GM12878 (cell line): Measurements from ENCODE around the gene ADGRB2. TPM values are rescaled to one million over a fixed set of nuclear protein-coding genes. Genes with fewer than 3 reads are reported as not detected.

Source experiments
- ATAC-seq: fragments of 200-7000 bp; cut with Tn5 transposase; 3 replicates; pipeline ENCODE4 v1.9.1; 2020; ENCODE audit warnings: mild to moderate bottlenecking, moderate library complexity
- BruUV-seq: library from RNA; stranded (reverse); fragments of 400-500 nt; replicated peaks from 2 replicates; lab custom pipeline; 2021; lab: Mats Ljungman, UMichigan
- CTCF ChIA-PET: fragments of 300-600 bp; sonication (Branson Sonifier 250); formaldehyde crosslinking; extraction: SDS; loops from one replicate; lab custom pipeline; 2021; ENCODE audit warnings: inconsistent platforms; lab: Yijun Ruan, JAX
- POLR2A ChIA-PET: fragments of 350-600 bp; formaldehyde crosslinking; extraction: SDS; loops from one replicate; lab custom pipeline; 2021; ENCODE audit warnings: inconsistent platforms; lab: Charles Lee
- RAD21 ChIA-PET: fragments of 300-600 bp; sonication (Branson Sonifier 250); formaldehyde crosslinking; loops from one replicate; lab custom pipeline; 2023; ENCODE audit warnings: antibody characterized with exemption; ENCODE audit not compliant: unreplicated experiment; lab: Charles Lee
- SMC1A ChIA-PET: fragments of 300-600 bp; sonication (Branson Sonifier 250); formaldehyde crosslinking; loops from one replicate; lab custom pipeline; 2023; ENCODE audit not compliant: unreplicated experiment, uncharacterized antibody; lab: Charles Lee
- DNase-seq: peaks from one replicate; pipeline ENCODE4 v3.0.0-alpha.2; 2011; ENCODE audit warnings: low read depth, low spot score
- FAIRE-seq: peaks from 3 replicates; lab custom pipeline; 2011; peaks lifted over from hg19 to GRCh38; lab: Jason Lieb, UNC
- H2AFZ ChIP-seq: 2 replicates; pipeline ENCODE4 v1.6.0; 2011; ENCODE audit warnings: low read depth, low read length, control low read depth; ENCODE audit not compliant: control insufficient read depth
- H3K27ac ChIP-seq: 2 replicates; pipeline ENCODE4 v1.5.1; 2011; ENCODE audit warnings: control low read depth; ENCODE audit not compliant: control insufficient read depth, insufficient read depth
- H3K27me3 ChIP-seq, 2 experiments: replicated peaks in 1 of 2; 2 replicates each; pipeline versions ENCODE4 v1.6.0 to v1.6.1; 2011; ENCODE audit warnings: low read length in 1 of 2; ENCODE audit not compliant: control insufficient read depth in 2 of 2, insufficient read depth in 2 of 2
- H3K36me3 ChIP-seq, 2 experiments: 2 replicates each; pipeline ENCODE4 v1.5.1; 2011; ENCODE audit warnings: low read length in 1 of 2; ENCODE audit not compliant: control insufficient read depth in 2 of 2, insufficient read depth in 2 of 2
- H3K4me1 ChIP-seq: 2 replicates; pipeline ENCODE4 v1.6.1; 2011; ENCODE audit warnings: mild to moderate bottlenecking, low read length, moderate library complexity, mixed read lengths; ENCODE audit not compliant: control insufficient read depth, insufficient read depth
- H3K4me2 ChIP-seq: 2 replicates; pipeline ENCODE4 v1.6.0; 2011; ENCODE audit warnings: control low read depth; ENCODE audit not compliant: control insufficient read depth, insufficient read depth
- H3K4me3 ChIP-seq: fragments of 200-600 bp; sonication (generic); 2 replicates; pipeline ENCODE4 v1.5.1; 2016
- H3K79me2 ChIP-seq: 2 replicates; pipeline ENCODE4 v1.6.0; 2011; ENCODE audit warnings: low read length; ENCODE audit not compliant: control insufficient read depth, insufficient read depth
- H3K9ac ChIP-seq: 2 replicates; pipeline ENCODE4 v1.8.0; 2011; ENCODE audit warnings: low read length, control low read depth, mixed read lengths; ENCODE audit not compliant: control insufficient read depth, insufficient read depth
- H3K9me3 ChIP-seq: replicated peaks from 3 replicates; pipeline ENCODE4 v1.5.1; 2011; ENCODE audit warnings: mild to moderate bottlenecking, low read length; ENCODE audit not compliant: control insufficient read depth, insufficient read depth
- H4K20me1 ChIP-seq: 2 replicates; pipeline ENCODE4 v1.6.0; 2011; ENCODE audit not compliant: control insufficient read depth, insufficient read depth
- ATF7 ChIP-seq: fragments of 450-650 bp; IDR thresholded peaks from 2 replicates; pipeline ENCODE4 v1.6.1; 2016; ENCODE audit warnings: low read depth, mild to moderate bottlenecking
- SMAD1 ChIP-seq: fragments of 450-650 bp; IDR thresholded peaks from 2 replicates; pipeline ENCODE4 v1.6.1; 2018; ENCODE audit warnings: mild to moderate bottlenecking, low read depth; ENCODE audit not compliant: partially characterized antibody
- SMARCA5 ChIP-seq: fragments of 450-650 bp; IDR thresholded peaks from 2 replicates; pipeline ENCODE4 v1.6.1; 2017; ENCODE audit warnings: mild to moderate bottlenecking
- SPI1 ChIP-seq: IDR thresholded peaks from 2 replicates; pipeline ENCODE4 v1.6.1; 2011; ENCODE audit warnings: low read depth, mild to moderate bottlenecking, low read length, moderate library complexity, borderline replicate concordance; ENCODE audit not compliant: insufficient read depth
- SUZ12 ChIP-seq: fragments of 200-600 bp; sonication (generic); IDR thresholded peaks from one replicate; pipeline ENCODE4 v1.6.1; 2018; ENCODE audit warnings: antibody characterized with exemption, mild to moderate bottlenecking; ENCODE audit not compliant: unreplicated experiment
- TAF1 ChIP-seq: IDR thresholded peaks from 2 replicates; pipeline ENCODE4 v1.6.1; 2011; ENCODE audit warnings: mild to moderate bottlenecking, low read depth, low read length, borderline replicate concordance
- ZNF274 ChIP-seq: IDR thresholded peaks from one replicate; pipeline ENCODE4 v1.8.0; 2011; ENCODE audit not compliant: insufficient read length, insufficient read depth
- ZSCAN29 ChIP-seq: fragments of 450-650 bp; IDR thresholded peaks from 2 replicates; pipeline ENCODE4 v1.6.1; 2017; ENCODE audit warnings: mild to moderate bottlenecking, moderate library complexity
- WGBS: methylation state at CpG from one replicate; pipeline ENCODE4 v1.1.6; 2016; ENCODE audit warnings: low lambda C conversion rate; ENCODE audit not compliant: insufficient replicate concordance, insufficient coverage; ENCODE audit errors: missing lambda C conversion rate; 5-methylcytosine and 5-hydroxymethylcytosine counted together
- in situ Hi-C: fragments of 300-500 bp; cut with MboI; formaldehyde crosslinking; loops from 9 replicates; pipeline ENCODE4 v1.14.3; 2018; ENCODE audit warnings: mixed read lengths
- intact Hi-C: fragments of 100-400 bp; cut with micrococcal nuclease; formaldehyde crosslinking; loops from one replicate; pipeline ENCODE4 v1.14.2; 2022; ENCODE audit not compliant: unreplicated experiment
- polyA plus RNA-seq, 11 experiments: library from polyadenylated mRNA; depleted of rRNA in 4 of 11; unstranded in 6 of 11; stranded (reverse) in 5 of 11; fragments of >200 nt; fragmentation: Nextera tagmentation in 4 of 11; fragmentation: Illumina TruSeq in 1 of 11; extraction: Ambion mirVana in 4 of 11; extraction: Trizol in 1 of 11; gene quantifications; 1 replicate in 1 of 11; 2 replicates in 10 of 11; pipeline versions ENCODE4 v1.2.1 to v1.2.3, GENCODE V29; 2011 to 2016; ENCODE audit warnings: inconsistent platforms in 2 of 11, missing spikeins in 2 of 11, low read depth in 1 of 11
- total RNA-seq, 4 experiments: library from RNA; depleted of rRNA in 3 of 4; stranded (reverse); fragments of >200 nt in 3 of 4; fragmentation: Illumina TruSeq in 1 of 4; extraction: Trizol in 1 of 4; gene quantifications; 2 replicates each; pipeline versions ENCODE4 v1.2.1 to v1.2.3, GENCODE V29; 2013 to 2021
- TF ChIP-seq, protein P1 (sequence below): IDR thresholded peaks from 2 replicates; pipeline ENCODE4 v1.6.1; 2011; ENCODE audit warnings: low read depth, mild to moderate bottlenecking, low read length, moderate library complexity, borderline replicate concordance; ENCODE audit errors: extremely low read depth
- TF ChIP-seq, protein P2 (sequence below): fragments of 450-650 bp; IDR thresholded peaks from 2 replicates; pipeline ENCODE4 v1.6.1; 2016; ENCODE audit warnings: mild to moderate bottlenecking
- TF ChIP-seq, protein P3 (sequence below): IDR thresholded peaks from 2 replicates; pipeline ENCODE4 v1.6.1; 2011; ENCODE audit warnings: low read depth, low read length, improper control_type of control experiment, borderline replicate concordance
- TF ChIP-seq, protein P4 (sequence below): fragments of 450-650 bp; IDR thresholded peaks from 2 replicates; pipeline ENCODE4 v1.6.1; 2017; ENCODE audit warnings: mild to moderate bottlenecking, low read depth, inconsistent platforms; ENCODE audit not compliant: poor library complexity, severe bottlenecking
- TF ChIP-seq, protein P5 (sequence below): fragments of 150-350 bp; IDR thresholded peaks from 2 replicates; pipeline ENCODE4 v1.6.1; 2016; ENCODE audit warnings: low read depth, low read length
- TF ChIP-seq, protein P6 (sequence below): fragments of 450-650 bp; IDR thresholded peaks from 2 replicates; pipeline ENCODE4 v1.6.1; 2016; ENCODE audit warnings: mild to moderate bottlenecking

Gene ADGRB2
- total and polyA plus RNA-seq, 10 of the 15 experiments (the other 5 are each of a cell fraction or from before 2014, with no cell fraction given) = 0.11 to 0.33 (median 0.18) TPM; not detected in 4

DNA sequence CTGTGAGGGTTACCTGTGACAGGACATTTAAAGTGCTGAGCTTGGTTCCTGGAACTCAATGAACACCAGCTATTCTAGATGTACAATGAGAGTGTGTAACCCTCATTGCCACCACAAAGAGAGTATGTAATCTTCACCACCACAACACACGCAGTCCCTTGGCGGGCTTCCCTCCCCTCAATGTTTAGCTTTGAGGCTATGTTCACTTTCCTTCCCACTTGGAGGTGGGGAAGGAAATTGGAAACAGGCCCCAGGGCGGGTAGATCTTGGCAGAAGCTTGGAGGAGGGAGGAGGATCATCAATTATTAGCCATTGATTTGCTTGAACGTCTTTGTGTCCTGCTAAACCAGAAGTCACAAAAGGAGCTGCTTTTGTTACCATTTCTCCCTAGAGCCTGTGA is 52.1 kb downstream of the ADGRB2 start:
- H2AFZ ChIP-seq = no peak overlapping the region
- H3K79me2 ChIP-seq = no peaks in the 10 kb centered on the region
- H3K27me3 ChIP-seq = peaks cover 0 to 3% of the 10 kb centered on the region in 2 experiments; a peak in 1 of 4 replicates
- H3K4me2 ChIP-seq = no peak overlapping the region
- ChIA-PET RAD21 (interaction anchor here (0.9 to 2.2 kb wide), 4 partner anchors 12 to 77 kb away, joined by 3 to 11 read pairs (median 5); no protein-coding TSS in a partner anchor), CTCF (interaction anchor here (1.0 to 6.9 kb wide), 8 partner anchors 34 to 317 kb away, joined by 3 to 70 read pairs (median 4); no protein-coding TSS in a partner anchor), SMC1A (interaction anchor here (1.0 to 2.6 kb wide), 8 partner anchors 11 to 351 kb away, joined by 3 to 12 read pairs (median 4); no protein-coding TSS in a partner anchor), POLR2A (interaction anchor here (1.6 kb wide), 1 partner anchor 71 kb away, joined by 3 read pairs; no protein-coding TSS in a partner anchor)
- no peaks in the 10 kb centered on the region for H4K20me1 ChIP-seq
- H3K36me3 ChIP-seq = no peaks in the 10 kb centered on the region
- peaks cover 15% of the 10 kb centered on the region for H3K4me1 ChIP-seq
- FAIRE-seq (no peak), DNase-seq (no peak), ATAC-seq (no peak)
- no peak overlapping the region for H3K27ac ChIP-seq
- no TSS peak for BruUV-seq
- intact Hi-C loops (no loop called here), in situ Hi-C loops (no loop called here)
- 39% methylated on average over 4 of the region's 4 CpGs for WGBS
- no peak overlapping the region for H3K9ac ChIP-seq
- no peaks in the 10 kb centered on the region for H3K9me3 ChIP-seq
- H3K4me3 ChIP-seq = no peak overlapping the region
- TF ChIP-seq SUZ12 (no peak), SMAD1 (no peak), ATF7 (no peak), SMARCA5 (no peak), SPI1 (no peak), ZNF274 (no peak), TAF1 (no peak), ZSCAN29 (no peak)
- TF ChIP-seq, protein P1, sequence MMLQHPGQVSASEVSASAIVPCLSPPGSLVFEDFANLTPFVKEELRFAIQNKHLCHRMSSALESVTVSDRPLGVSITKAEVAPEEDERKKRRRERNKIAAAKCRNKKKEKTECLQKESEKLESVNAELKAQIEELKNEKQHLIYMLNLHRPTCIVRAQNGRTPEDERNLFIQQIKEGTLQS = no peak
- TF ChIP-seq, protein P2, sequence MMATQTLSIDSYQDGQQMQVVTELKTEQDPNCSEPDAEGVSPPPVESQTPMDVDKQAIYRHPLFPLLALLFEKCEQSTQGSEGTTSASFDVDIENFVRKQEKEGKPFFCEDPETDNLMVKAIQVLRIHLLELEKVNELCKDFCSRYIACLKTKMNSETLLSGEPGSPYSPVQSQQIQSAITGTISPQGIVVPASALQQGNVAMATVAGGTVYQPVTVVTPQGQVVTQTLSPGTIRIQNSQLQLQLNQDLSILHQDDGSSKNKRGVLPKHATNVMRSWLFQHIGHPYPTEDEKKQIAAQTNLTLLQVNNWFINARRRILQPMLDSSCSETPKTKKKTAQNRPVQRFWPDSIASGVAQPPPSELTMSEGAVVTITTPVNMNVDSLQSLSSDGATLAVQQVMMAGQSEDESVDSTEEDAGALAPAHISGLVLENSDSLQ = no peak
- TF ChIP-seq, protein P3, sequence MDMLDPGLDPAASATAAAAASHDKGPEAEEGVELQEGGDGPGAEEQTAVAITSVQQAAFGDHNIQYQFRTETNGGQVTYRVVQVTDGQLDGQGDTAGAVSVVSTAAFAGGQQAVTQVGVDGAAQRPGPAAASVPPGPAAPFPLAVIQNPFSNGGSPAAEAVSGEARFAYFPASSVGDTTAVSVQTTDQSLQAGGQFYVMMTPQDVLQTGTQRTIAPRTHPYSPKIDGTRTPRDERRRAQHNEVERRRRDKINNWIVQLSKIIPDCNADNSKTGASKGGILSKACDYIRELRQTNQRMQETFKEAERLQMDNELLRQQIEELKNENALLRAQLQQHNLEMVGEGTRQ = no peak
- TF ChIP-seq, protein P4, sequence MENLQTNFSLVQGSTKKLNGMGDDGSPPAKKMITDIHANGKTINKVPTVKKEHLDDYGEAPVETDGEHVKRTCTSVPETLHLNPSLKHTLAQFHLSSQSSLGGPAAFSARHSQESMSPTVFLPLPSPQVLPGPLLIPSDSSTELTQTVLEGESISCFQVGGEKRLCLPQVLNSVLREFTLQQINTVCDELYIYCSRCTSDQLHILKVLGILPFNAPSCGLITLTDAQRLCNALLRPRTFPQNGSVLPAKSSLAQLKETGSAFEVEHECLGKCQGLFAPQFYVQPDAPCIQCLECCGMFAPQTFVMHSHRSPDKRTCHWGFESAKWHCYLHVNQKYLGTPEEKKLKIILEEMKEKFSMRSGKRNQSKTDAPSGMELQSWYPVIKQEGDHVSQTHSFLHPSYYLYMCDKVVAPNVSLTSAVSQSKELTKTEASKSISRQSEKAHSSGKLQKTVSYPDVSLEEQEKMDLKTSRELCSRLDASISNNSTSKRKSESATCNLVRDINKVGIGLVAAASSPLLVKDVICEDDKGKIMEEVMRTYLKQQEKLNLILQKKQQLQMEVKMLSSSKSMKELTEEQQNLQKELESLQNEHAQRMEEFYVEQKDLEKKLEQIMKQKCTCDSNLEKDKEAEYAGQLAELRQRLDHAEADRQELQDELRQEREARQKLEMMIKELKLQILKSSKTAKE = no peak
- TF ChIP-seq, protein P5, sequence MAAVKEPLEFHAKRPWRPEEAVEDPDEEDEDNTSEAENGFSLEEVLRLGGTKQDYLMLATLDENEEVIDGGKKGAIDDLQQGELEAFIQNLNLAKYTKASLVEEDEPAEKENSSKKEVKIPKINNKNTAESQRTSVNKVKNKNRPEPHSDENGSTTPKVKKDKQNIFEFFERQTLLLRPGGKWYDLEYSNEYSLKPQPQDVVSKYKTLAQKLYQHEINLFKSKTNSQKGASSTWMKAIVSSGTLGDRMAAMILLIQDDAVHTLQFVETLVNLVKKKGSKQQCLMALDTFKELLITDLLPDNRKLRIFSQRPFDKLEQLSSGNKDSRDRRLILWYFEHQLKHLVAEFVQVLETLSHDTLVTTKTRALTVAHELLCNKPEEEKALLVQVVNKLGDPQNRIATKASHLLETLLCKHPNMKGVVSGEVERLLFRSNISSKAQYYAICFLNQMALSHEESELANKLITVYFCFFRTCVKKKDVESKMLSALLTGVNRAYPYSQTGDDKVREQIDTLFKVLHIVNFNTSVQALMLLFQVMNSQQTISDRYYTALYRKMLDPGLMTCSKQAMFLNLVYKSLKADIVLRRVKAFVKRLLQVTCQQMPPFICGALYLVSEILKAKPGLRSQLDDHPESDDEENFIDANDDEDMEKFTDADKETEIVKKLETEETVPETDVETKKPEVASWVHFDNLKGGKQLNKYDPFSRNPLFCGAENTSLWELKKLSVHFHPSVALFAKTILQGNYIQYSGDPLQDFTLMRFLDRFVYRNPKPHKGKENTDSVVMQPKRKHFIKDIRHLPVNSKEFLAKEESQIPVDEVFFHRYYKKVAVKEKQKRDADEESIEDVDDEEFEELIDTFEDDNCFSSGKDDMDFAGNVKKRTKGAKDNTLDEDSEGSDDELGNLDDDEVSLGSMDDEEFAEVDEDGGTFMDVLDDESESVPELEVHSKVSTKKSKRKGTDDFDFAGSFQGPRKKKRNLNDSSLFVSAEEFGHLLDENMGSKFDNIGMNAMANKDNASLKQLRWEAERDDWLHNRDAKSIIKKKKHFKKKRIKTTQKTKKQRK = no peak
- TF ChIP-seq, protein P6, sequence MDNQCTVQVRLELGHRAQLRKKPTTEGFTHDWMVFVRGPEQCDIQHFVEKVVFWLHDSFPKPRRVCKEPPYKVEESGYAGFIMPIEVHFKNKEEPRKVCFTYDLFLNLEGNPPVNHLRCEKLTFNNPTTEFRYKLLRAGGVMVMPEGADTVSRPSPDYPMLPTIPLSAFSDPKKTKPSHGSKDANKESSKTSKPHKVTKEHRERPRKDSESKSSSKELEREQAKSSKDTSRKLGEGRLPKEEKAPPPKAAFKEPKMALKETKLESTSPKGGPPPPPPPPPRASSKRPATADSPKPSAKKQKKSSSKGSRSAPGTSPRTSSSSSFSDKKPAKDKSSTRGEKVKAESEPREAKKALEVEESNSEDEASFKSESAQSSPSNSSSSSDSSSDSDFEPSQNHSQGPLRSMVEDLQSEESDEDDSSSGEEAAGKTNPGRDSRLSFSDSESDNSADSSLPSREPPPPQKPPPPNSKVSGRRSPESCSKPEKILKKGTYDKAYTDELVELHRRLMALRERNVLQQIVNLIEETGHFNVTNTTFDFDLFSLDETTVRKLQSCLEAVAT = no peak
